Measurements from ENCODE around the gene INAFM2.

INAFM2 gene

DNA sequence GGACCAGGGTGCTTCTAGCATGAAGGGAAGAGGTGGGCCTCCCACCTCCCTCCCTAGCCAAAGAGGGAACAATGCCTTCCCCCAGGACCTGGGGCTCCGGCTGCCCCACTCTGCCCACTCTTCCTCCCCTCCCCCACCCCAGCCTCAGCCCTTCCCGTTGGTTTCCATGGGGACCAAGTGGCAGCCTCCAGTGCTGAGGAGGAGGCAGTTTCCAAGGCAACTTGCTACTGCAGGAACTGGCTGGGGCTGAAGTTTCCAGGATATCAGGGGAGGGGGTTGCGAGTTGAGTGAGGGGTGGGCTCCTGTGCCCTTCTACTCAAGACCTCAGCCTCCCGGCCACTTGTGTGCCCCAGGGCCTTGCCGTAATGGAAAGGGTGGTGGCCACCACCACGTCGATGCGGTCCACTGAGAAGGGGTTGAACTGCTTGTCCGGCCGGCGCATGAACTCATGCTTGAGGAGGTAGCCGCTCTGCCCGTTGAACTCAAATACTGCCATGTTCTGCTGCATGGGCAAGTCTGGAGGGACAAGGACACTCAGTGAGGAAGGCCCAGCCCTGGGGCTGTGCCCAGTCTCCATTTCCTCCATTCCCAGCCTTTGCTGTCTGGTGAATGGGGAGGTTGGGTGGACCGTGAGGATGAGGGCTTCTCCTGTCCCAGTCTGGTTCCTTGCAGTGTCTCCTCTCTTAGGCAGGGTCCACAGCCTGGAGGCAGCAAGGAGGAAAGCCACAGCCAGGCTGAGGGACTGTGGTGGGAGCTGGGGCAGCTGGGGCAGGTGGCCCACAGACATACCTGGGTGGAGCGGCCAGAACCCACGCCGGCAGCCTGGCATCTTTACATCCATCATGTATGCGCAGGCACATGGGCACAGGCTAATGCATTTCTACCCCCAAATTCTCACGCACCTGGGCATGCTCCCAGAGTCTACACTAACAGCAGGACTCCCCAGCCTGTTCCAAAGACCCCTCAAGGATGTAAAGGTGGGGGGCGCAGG, 29.3 kb upstream of the INAFM2 start:
- peaks cover 4% of the 10 kb centered on the region for H3K36me3 Mint-ChIP-seq (ENCODE audit: low read depth)
- H3K27me3 Mint-ChIP-seq = no peaks in the 10 kb centered on the region
- ATAC-seq (no peak), DNase-seq (no peak)
- no peak overlapping the region for H3K4me3 Mint-ChIP-seq
- H3K4me1 Mint-ChIP-seq = no peaks in the 10 kb centered on the region
- no peak overlapping the region for H3K27ac Mint-ChIP-seq
- H3K9me3 Mint-ChIP-seq = no peaks in the 10 kb centered on the region

DNA sequence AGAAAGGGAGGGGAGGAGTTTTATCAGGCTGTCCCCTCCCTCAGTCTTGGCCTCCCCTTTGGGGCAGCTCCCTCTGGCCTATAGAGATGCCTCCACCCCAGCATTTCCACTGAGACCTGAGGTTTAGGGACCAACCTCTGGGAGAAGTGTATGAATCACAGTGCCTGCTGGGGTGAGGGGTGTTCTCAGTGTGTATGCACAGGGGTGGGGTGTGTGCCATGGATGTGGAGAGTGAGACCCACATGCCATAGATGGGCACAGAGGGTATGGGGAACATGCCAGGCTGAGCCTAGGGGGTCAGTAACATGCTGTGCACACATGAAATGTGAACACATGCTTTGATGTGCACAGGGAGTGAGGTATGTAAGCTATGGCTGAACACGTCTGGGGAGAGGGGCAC, 28.2 kb upstream of the INAFM2 start:
- ATAC-seq (no peak), DNase-seq (no peak)
- Mint-ChIP-seq H3K4me1 (no peaks in the 10 kb centered on the region), H3K9me3 (no peaks in the 10 kb centered on the region), H3K4me3 (no peak overlapping the region), H3K36me3 (ENCODE audit: low read depth) (peaks cover 12% of the 10 kb centered on the region), H3K27ac (no peak overlapping the region), H3K27me3 (no peaks in the 10 kb centered on the region)

DNA sequence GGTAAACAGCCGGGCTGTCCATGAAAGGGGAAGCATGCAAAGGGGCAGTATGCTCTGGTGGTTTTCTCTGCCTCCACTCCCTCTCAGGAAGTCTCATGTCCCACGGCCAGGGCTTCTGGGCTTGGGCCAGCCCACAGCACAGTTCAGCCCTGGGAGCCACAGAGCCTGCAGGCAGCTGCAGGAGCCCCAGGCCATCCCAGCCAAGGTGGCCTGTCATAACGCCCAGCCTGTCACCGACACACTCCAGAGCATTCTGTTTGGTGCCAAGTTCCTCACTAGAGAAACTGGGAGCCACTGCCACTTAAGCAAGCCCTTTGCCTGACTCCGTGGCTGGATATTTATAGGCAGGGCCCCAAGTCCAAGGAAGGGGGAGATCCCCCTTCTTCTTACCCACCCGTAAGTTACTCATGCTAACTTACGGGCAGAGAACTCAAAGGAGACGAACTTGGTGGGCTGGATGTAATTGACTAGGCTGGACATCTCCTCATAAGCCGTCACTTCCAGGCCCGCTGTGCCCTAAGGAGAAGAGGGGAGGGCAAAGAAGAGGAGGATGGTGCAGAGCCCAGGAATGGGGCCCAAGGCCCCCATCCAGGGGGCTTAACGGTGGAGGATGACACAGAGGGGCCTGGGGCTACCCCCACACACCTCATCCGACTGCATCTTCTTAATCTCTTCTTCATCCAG, 27.5 kb upstream of the INAFM2 start:
- ATAC-seq = no peak
- DNase-seq = no peak
- Mint-ChIP-seq H3K4me3 (no peak overlapping the region), H3K4me1 (no peaks in the 10 kb centered on the region), H3K9me3 (no peaks in the 10 kb centered on the region), H3K27ac (no peak overlapping the region), H3K36me3 (ENCODE audit: low read depth) (peaks cover 19% of the 10 kb centered on the region), H3K27me3 (no peaks in the 10 kb centered on the region)

DNA sequence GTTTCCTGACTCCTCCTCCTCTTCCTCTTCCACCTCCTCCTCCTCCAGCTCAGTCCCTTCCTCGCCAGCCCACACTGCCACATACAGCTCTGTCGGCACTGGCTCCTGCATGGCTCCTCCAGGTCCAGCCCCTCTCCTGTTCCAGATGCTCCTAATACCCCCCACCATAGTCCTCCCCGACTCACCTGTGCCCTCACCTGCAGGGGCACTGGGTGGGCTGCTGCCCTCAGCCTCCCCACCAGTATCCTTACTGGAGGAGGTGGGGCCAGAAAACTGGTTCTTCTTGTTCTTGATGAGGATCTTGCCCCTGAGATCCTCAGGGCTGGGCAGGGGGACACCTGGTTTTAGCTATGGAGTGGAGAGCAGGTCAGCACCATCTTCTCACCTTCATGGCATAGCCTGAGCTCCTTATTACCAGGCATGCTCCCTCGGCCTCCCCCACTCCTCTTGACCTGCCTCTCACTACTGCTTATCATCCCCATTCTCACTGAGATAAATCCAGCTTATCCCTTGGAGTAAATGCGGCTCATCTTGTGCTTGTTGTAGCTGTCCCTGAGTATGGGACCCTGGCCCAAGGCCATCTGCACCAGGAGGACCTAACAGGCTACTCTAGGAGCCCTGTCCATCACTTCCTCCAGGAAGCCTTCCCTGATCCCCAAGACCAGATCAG, 26.8 kb upstream of the INAFM2 start:
- Mint-ChIP-seq H3K27me3 (no peaks in the 10 kb centered on the region), H3K36me3 (ENCODE audit: low read depth) (peaks cover 23% of the 10 kb centered on the region), H3K9me3 (no peaks in the 10 kb centered on the region), H3K27ac (no peak overlapping the region), H3K4me1 (no peaks in the 10 kb centered on the region), H3K4me3 (no peak overlapping the region)
- ATAC-seq (no peak), DNase-seq (no peak)

DNA sequence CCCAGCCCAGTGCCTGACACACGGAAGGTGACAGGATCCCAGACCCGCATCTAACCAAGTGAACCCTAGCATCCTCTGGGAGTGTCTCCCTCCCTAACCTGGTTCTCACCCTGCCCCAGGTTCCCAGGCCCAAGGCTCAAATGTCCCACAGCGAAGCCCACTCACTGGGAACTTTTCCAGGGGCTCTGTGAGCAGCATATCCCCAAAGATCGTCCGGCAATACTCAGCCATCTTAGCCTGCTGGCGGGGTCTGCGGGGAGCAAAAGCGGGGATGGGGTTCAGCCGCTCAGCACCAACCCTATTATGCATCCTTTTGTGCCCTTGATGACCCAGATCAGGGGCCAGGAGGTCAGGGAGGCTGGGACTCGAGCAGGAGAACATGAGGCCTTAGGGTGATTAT, 26.1 kb upstream of the INAFM2 start:
- Mint-ChIP-seq H3K36me3 (ENCODE audit: low read depth) (peaks cover 23% of the 10 kb centered on the region), H3K4me3 (no peak overlapping the region), H3K4me1 (no peaks in the 10 kb centered on the region), H3K9me3 (no peaks in the 10 kb centered on the region), H3K27ac (no peak overlapping the region), H3K27me3 (no peaks in the 10 kb centered on the region)
- DNase-seq (no peak), ATAC-seq (no peak)

DNA sequence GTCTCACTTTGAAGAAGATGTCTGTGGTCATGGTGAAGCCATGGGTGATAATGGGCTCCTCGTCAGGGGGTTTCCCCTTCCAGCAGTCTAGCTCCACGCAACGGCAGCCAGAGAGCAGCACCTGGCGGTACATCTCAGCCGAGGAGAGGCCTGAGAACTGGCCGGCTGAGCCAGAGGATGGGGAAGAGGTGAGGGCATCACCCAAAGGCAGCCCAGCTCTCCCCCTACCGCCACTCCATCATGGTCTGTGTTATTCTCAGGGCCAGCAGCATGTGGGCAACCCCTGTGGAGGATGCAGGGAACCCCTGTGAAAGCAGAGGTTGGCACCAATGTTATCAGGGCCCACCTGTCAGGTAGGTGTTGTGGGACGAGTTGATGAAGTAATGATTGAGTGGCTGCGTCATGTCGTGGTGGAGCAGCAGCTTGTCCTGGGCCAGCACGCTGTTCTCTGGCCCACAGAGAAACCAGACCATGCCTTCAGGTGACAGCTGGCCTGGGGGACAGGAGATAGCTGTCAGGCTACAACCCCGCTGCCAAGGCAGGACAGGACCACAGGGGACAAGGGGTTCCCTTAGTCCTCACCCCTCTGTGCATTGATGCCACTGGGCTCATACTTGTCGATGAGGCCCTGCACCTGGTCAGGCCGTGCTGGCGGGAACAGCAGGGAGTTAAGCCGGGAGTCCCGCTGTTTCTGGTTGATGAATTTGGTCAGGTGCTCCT, 25.1 kb upstream of the INAFM2 start:
- no peaks in the 10 kb centered on the region for H3K27me3 Mint-ChIP-seq
- no peaks in the 10 kb centered on the region for H3K9me3 Mint-ChIP-seq
- H3K27ac Mint-ChIP-seq = no peak overlapping the region
- H3K4me1 Mint-ChIP-seq = no peaks in the 10 kb centered on the region
- ATAC-seq (no peak), DNase-seq (no peak)
- H3K36me3 Mint-ChIP-seq (ENCODE audit: low read depth) = peaks cover 23% of the 10 kb centered on the region
- no peak overlapping the region for H3K4me3 Mint-ChIP-seq

DNA sequence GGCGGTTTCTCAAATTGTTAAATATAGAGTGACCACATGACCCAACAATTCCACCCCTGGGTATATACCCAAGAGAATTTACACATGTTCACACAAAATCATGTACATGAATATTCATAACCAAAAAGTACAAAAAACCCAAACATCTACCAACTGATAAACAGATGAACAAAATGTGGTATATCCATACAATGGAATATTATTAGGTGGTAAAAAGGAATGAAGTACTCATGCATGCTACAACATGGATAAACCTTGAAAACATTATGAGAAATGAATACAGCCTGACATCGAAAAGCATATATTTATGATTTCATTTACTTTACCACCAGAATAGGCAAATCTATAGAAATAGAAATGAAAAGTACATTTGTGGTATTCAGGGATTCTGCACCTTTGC, 23.1 kb upstream of the INAFM2 start:
- DNase-seq (no peak), ATAC-seq (no peak)
- Mint-ChIP-seq H3K4me3 (no peak overlapping the region), H3K27me3 (no peaks in the 10 kb centered on the region), H3K4me1 (peaks cover 2% of the 10 kb centered on the region), H3K9me3 (no peaks in the 10 kb centered on the region), H3K27ac (no peak overlapping the region), H3K36me3 (ENCODE audit: low read depth) (peaks cover 23% of the 10 kb centered on the region)

DNA sequence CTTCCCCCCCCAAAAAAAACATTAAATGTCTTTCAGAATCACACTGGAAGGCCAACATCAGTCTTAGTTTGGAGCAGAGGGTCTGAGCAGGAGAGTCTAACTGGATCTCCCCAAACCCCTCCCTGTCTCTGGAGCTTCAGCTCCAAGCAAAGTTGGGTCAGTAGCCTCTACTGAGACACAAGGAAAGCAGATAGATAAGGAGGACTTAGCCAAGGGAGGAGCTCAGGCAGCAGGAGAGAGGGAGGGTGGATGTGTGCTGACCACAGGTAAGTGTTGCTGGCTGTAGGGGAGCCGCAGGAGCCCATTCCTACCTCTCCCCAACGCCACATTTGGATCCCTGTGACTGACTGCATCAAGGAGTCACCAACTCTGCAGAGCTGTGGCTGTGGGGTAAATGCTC, 22.7 kb upstream of the INAFM2 start:
- no peaks in the 10 kb centered on the region for H3K27me3 Mint-ChIP-seq
- no peak for ATAC-seq
- peaks cover 2% of the 10 kb centered on the region for H3K4me1 Mint-ChIP-seq
- peaks cover 21% of the 10 kb centered on the region for H3K36me3 Mint-ChIP-seq (ENCODE audit: low read depth)
- no peaks in the 10 kb centered on the region for H3K9me3 Mint-ChIP-seq
- DNase-seq = no peak
- H3K4me3 Mint-ChIP-seq = no peak overlapping the region
- H3K27ac Mint-ChIP-seq = no peak overlapping the region

DNA sequence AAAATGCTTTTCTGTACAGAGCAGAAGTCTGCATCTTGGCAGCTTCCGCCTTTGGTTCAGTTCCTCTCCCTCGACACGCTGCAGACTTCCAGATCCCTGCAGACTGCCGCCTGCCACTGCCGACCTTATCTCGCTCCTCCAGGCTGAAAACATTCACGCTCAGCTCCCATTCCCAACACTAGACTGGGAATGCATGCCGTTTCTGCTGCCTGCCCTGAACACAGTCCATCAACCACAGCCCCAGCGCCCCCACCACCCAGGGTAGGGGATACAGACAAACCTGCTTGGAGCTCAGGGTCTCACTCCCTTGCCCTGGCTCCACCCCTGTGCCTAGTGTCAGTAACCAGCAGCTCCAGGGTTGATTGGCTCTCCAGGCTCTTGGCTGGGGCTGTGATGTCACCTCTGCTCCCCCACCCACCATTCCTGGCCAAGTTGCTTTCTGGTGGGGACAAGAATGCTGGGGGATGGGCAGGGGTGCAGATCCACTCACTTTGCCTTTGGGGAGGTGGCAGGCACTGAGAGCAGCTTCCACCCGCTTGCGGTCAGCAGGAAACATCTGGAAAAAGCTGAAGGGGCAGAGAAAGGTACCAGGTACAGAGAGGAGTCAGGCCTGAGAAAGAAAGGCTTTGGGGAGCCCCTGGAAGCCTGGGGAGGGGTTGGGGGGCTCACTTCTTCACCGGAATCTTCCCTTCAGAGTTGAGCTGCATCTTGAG, 21.9 kb upstream of the INAFM2 start:
- ATAC-seq = no peak
- Mint-ChIP-seq H3K9me3 (no peaks in the 10 kb centered on the region), H3K36me3 (ENCODE audit: low read depth) (peaks cover 21% of the 10 kb centered on the region), H3K27me3 (no peaks in the 10 kb centered on the region), H3K4me3 (no peak overlapping the region), H3K27ac (no peak overlapping the region), H3K4me1 (peaks cover 10% of the 10 kb centered on the region)
- DNase-seq = no peak

DNA sequence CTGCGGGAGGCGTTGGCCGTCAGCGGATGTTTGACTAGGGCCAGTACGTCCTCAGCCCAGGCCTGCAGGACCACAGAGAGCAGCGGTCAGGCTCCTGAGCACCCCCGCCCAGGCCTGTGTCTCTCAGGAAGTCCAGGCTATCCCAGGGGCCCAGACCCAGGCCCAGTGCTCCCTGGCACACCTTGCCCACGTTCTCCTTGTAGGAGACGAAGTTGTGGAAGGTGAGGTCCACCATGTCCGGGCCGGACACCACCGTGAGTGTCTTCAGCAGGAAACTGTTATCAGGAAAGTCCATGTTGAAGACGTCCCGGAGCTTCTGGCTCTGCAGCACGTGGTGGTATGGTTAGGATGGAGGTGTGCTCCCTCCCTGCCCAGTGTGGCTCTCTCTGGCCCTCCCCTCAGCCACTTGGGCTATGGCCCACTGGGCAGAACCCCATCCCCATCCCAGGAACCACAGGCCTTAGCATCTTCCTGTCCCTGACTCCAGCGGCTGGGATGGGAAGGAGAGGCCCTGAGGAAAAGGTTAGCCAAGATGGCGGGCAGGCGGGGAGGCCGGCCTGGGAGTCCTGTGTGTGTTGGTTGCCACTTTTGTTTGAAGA, 21.1 kb upstream of the INAFM2 start:
- H3K4me1 Mint-ChIP-seq = peaks cover 12% of the 10 kb centered on the region
- H3K27me3 Mint-ChIP-seq = no peaks in the 10 kb centered on the region
- no peak overlapping the region for H3K4me3 Mint-ChIP-seq
- DNase-seq (no peak), ATAC-seq (no peak)
- H3K9me3 Mint-ChIP-seq = no peaks in the 10 kb centered on the region
- H3K27ac Mint-ChIP-seq = no peak overlapping the region
- peaks cover 21% of the 10 kb centered on the region for H3K36me3 Mint-ChIP-seq (ENCODE audit: low read depth)

DNA sequence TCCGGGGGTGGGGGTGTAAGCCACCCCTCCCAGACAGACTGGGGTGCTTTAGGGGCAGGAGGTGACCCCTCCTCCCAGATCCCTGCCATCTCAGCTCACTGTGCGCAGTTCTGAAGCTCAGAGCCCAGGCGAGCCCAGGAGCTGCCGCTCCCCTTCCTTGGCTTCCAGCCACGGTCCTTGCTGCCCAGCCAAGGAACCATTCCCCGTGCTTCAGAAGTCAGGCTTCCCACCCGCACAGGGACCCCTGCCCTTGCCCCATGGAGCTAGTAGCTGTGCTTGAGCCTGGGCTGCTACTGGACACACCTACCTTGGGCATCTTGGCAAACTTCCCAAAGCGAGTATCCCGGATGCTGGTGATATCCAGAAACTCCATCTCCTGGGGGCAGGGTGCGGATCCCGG, 20.5 kb upstream of the INAFM2 start:
- no peaks in the 10 kb centered on the region for H3K9me3 Mint-ChIP-seq
- H3K4me1 Mint-ChIP-seq = peaks cover 12% of the 10 kb centered on the region
- no peak overlapping the region for H3K4me3 Mint-ChIP-seq
- DNase-seq (no peak), ATAC-seq (no peak)
- no peak overlapping the region for H3K27ac Mint-ChIP-seq
- peaks cover 21% of the 10 kb centered on the region for H3K36me3 Mint-ChIP-seq (ENCODE audit: low read depth)
- no peaks in the 10 kb centered on the region for H3K27me3 Mint-ChIP-seq

DNA sequence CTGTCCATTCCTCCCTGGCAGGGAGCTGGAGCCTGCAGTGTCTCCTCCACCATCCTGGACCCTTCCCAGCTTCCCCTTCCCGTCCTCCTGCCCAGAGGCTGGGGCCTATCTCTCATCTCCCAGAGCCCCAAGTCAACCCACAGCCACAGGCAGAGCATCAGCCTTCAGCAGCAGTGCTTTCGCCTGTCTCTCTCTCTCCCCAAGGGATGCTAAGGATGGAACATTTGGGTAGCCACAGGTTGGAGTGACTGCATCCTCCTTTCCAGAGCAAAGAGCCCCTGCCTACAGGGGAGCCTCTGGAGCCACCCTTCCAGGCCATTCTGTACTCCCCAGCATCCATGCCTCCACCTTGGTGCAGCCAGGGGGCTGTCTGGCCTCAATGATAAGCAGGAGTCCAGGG, 19.9 kb upstream of the INAFM2 start:
- Mint-ChIP-seq H3K4me3 (no peak overlapping the region), H3K9me3 (no peaks in the 10 kb centered on the region), H3K36me3 (ENCODE audit: low read depth) (peaks cover 21% of the 10 kb centered on the region), H3K27ac (no peak overlapping the region), H3K27me3 (no peaks in the 10 kb centered on the region), H3K4me1 (peaks cover 14% of the 10 kb centered on the region)
- ATAC-seq = no peak
- no peak for DNase-seq

DNA sequence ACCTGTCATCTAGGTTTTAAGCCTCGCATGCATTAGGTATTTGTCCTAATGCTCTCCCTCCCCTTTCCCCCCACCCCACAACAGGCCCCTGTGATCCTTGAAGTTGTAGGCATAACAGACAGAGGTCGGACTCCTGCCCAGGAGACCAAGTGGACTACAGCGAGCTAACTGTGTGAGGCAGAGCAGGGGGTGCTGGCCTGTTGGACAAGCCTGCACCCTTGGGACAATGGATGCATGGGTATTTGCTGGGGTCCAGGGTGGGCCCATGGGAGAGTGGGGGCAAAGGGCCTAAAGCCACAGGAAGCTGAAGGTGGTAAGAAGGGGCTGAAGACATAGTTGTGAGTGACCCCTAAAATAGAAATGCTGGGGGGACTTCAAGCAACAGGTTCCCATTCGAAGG, 18.2 kb upstream of the INAFM2 start:
- H3K36me3 Mint-ChIP-seq (ENCODE audit: low read depth) = peaks cover 11% of the 10 kb centered on the region
- H3K4me1 Mint-ChIP-seq = peaks cover 28% of the 10 kb centered on the region
- no peak overlapping the region for H3K4me3 Mint-ChIP-seq

More for the DNA sequence above, 18.2 kb upstream of the INAFM2 start:
- Mint-ChIP-seq H3K27me3 (no peaks in the 10 kb centered on the region), H3K27ac (no peak overlapping the region), H3K9me3 (no peaks in the 10 kb centered on the region)
- ATAC-seq = no peak
- DNase-seq = no peak

Data from activated naive CD8-positive, alpha-beta T cell treated with anti-CD3 and anti-CD28 coated beads, Interleukin-2, amount 50 U/mL, for 24 hours (primary cell).